ENCODE results near the gene AUTS2. TPM values are rescaled to one million over a fixed set of nuclear protein-coding genes. Genes with fewer than 3 reads are reported as not detected.

AUTS2 gene
- polyA plus RNA-seq, 5 donors, result 85.0 to 114 (median 97.6) TPM

GRCh38 chr7:70770154-70770553, 1171.9 kb downstream of the AUTS2 start:
- no peak for DNase-seq

DNA sequence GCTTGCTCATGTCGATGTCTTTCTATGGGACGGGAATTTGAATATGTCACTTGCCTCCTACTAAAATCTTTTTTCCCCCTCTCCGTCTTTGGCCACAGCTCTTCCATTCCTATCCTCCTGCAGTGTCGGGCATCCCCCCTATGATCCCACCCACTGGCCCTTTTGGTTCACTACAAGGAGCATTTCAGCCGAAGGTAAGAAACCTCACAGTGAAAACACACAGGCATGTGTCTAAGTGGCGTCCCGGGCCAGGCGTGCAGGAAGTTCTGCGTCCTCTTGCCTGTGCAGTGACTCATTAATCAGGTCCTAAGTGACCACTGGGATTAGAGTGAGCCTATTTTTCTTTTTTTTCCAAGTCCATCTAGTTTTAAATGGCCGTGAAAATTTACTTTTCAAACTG, 1173.2 kb downstream of the AUTS2 start:
- DNase-seq, result no peak

- no peak for DNase-seq
These were observed 1174.6 kb downstream of the AUTS2 start for GRCh38 chr7:70772891-70773290.

DNA sequence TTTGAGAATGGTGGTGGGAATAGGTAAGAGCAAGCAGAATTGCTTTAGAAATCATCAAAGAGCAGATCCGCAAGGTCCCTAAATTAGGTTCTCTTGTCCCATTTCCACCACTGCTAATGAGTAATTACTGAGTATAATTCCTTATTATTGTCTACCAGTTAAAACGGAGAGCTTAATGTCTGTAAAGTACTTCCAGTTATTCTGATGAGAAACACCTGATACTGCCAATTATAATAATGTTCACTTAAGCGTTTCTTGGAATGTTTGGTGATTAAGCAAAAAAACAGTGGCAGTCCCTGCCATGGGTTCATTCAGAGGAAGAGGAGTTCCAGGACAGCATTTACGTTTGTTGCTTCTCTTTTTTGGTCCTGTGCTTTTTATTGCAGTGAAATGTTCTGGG, 1175.1 kb downstream of the AUTS2 start:
- DNase-seq, result no peak

- no peak for DNase-seq
These were observed 1176.8 kb downstream of the AUTS2 start for GRCh38 chr7:70774950-70775527.

DNA sequence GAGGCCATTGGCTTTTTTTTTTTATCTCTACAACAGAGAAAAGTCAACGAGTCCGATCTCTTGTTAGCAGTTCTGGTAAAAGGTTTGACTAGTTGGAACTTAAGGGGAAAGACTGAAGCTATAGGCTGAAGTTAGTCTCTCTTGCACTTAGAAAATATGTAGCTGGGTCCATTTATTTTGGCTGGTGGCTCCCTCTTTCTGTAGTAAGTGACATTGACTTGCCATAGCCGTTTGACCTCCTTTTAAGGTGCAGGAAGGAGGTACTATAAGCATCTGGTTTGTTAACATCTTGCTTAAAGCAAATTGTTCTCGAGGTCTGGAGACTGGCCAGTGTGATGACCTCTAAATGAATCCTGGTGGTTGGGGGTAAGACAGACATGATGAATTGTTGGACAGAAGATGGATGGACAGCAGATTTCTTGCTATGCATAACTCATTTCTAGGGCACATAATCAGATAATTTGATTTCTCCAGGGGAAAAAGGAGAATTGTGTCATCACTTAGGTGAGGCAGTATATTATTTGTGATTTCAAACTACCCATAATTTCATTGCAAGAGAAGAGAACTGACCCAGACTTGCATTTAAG, 1177.4 kb downstream of the AUTS2 start:
- DNase-seq, result no peak

GRCh38 chr7:70776627-70777101, 1178.4 kb downstream of the AUTS2 start:
- DNase-seq, result no peak

DNA sequence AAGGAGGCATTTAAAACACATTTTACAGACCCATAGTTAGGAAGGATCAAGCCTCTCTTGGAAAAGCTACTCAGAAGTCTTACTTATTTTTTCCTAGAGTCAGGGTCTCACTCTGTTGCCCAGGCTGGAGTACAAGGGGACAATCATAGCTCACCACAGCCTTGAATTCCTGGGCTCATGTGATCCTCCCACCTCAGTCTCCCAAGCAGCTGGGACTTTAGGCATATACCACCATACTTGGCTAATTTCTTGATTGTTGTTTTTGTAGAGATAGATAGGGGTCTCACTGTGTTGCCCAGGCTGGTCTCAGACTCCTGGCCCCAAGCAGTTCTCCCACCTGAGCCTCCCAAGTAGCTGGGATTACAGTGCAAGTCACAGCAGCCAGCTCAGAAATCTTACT, 1179.0 kb downstream of the AUTS2 start:
- DNase-seq, result no peak

GRCh38 chr7:70778585-70778984, 1180.3 kb downstream of the AUTS2 start:
- DNase-seq, result no peak

GRCh38 chr7:70779321-70779720, 1181.0 kb downstream of the AUTS2 start:
- no peak for DNase-seq

DNA sequence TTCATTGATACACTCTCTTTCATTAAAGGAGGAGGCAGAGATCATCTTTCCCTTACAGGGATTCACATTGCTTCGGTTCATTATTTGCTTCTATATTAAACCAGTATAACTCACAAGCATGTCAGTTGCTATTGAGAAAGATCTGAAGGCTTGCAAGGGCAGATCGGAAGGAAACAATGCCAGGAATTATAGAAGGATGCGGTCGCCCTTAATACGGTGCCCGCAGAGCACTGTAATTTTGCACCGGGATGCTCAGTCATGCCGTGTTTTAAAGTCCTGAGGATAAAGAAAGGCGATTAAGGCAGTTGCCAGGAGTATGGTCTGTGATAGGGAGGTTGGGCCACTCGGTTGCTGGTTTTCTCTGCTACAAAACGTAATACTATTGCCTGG, 1183.6 kb downstream of the AUTS2 start:
- no peak for DNase-seq

GRCh38 chr7:70782796-70783195, 1184.5 kb downstream of the AUTS2 start:
- no peak for DNase-seq

DNA sequence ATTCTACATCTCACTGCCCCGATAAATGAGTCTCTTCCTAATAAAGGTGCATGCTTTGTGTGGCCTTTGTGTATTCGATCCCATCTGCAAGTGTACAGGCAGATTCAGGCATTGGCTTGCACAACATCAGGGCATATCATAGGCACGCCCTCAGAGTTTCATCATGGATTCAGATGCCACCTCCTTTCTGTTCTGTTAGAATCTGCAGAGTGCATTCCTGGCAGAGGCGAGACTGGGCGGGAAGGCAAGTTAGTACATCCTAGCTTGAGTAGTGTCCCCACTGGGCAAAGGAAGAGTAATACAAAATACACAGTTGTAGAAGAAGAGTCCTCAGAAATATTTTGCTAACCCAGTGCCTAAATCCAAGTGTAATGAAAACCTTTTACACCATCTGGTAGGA, 1187.2 kb downstream of the AUTS2 start:
- no peak for DNase-seq

DNA sequence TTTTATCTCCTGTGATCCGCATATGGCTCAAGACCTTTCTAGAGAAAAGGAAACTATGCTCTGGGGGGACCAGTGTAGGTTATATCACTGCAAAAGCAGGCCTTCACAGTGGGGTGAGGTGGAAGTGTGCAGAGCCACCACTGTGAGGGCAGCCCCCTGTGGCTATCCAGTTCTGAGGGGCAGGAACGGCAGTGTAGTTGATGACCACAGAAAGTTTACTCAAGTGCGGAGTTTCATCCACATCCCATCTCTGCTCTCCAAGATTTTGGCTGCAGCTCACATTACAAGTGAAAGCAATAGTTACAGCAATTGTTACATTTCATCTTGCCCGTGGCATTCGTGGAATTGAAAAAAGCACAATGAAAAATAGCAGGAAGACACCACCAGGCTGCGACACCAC, 1187.8 kb downstream of the AUTS2 start:
- no peak for DNase-seq

GRCh38 chr7:70787286-70787685, 1189.0 kb downstream of the AUTS2 start:
- DNase-seq, result no peak

GRCh38 chr7:70787771-70788170, 1189.5 kb downstream of the AUTS2 start:
- no peak for DNase-seq

DNA sequence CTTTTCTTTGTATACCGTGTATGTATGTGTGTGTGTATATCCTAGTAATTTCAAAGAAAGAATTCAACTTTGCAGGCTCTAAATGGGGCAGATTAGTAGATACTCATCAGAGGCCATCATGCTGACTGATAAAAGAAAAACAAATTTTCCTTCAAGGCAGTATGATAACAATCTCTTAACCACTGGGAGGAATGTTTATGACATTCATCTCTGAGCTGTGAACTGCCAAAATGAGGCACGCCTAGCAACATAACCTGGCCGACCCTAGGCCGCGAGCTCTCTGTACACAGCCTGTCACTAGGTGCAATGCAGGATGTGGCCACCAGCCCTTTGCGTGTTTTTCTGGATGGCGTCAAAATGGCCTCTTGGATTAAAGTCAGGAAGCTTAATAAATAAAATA, 1190.0 kb downstream of the AUTS2 start:
- DNase-seq, result no peak

DNA sequence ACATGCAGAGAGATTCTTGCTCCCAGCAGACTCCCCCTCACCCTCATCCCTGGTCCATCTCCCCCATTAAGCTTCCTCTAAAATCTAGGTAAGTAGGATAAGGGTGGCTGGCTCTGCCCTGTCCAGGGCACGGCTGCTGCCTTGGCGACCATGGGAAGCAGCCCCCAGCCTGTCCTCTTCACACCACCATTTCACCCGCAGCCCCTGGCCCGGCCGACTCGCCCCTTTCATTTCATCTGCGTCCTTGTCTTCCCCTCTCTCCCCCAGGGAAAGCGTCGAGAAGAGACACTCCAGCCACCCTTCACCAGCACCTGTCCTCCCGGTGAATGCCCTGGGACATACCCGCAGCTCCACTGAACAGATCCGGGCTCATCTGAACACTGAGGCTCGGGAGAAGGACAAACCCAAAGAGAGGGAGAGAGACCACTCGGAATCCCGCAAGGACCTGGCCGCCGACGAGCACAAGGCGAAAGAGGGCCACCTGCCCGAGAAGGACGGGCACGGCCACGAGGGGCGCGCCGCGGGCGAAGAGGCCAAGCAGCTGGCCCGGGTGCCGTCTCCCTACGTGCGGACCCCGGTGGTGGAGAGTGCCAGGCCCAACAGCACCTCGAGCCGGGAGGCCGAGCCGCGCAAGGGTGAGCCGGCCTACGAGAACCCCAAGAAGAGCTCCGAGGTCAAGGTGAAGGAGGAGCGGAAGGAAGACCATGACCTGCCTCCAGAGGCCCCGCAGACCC, 1191.4 kb downstream of the AUTS2 start:
- DNase-seq, result no peak

DNA sequence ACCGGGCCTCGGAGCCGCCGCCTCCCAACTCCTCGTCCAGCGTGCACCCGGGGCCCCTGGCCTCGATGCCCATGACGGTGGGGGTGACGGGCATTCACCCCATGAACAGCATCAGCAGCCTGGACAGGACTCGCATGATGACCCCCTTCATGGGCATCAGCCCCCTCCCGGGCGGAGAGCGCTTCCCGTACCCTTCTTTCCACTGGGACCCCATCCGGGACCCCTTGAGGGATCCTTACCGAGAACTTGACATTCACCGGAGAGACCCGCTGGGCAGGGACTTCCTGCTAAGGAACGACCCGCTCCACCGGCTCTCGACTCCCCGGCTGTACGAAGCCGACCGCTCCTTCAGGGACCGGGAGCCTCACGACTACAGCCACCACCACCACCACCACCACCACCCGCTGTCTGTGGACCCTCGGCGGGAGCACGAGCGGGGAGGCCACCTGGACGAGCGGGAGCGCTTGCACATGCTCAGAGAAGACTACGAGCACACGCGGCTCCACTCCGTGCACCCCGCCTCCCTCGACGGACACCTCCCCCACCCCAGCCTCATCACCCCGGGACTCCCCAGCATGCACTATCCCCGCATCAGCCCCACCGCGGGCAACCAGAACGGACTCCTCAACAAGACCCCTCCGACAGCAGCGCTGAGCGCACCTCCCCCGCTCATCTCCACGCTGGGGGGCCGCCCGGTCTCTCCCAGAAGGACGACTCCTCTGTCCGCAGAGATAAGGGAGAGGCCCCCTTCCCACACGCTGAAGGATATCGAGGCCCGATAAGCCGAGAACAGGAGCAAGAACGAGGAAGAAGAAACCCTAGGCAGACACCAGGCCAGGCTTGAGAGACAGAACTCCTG, 1192.2 kb downstream of the AUTS2 start:
- DNase-seq, result no peak

DNA sequence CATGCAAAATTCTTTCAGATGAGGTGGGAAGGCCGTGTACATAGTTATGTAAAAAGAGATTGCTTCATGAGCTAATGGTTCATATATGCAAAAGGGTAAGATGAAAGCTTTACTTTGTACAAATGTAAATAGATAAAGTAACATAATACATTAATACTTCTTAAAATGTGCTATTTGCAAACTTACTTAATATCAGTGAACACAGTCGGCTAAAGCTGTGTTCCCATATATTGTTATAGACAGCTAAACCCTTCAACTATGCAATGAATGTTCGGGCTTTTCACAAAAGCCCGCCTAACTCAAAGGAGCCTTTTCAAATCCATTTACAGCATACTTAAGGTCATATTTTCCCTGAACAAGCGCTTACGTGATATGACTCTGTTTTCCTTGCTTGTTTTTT, 1193.1 kb downstream of the AUTS2 start:
- no peak for DNase-seq

DNA sequence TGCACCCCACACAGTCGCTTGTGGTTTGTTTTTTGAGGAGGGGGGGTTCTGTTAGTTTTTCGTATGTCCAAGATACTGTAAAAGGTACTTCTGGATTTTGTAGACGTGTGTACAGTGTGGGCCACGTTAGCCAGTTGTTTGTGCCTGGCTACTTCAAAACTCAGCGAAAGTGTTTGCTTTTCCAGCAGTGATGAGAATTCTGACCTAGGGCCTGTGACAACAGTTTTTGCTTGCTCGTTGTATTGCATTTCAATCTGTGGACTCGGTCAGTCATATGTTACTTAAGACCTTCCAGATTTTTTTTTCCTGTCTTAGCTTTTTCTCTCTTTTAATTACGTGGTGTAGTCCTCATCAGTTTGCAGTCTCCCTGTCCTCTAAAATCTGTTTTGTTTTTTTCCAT, 1194.8 kb downstream of the AUTS2 start:
- DNase-seq, result no peak

- no peak for DNase-seq
These were observed 1195.5 kb downstream of the AUTS2 start for GRCh38 chr7:70793821-70794220.
